ENCODE results near the gene ARHGAP42. TPM values are rescaled to one million over a fixed set of nuclear protein-coding genes. Genes with fewer than 3 reads are reported as not detected.

The ARHGAP42 gene
- total and polyA plus RNA-seq, 11 donors, result 3.8 to 12.4 (median 8.6) TPM

DNA sequence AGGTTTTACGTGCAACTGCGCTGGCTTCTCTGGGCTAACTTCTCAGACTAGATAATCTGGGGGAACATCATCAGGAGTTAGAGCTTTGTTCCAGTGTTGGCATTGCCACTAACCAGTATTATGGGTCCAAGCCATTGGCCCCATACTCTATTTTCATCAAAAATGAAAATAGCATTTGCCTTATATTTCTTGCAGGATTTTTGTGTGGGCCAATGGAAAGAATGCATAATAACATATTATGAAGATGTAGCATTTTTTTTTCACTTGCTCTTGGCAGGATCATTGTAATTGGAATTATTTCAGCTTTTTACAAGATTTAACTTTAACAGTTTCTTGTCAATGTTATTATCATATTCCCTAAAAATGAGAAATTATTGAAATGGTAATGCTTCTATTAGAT, 16.1 kb downstream of the ARHGAP42 start:
- intact Hi-C loops (cut with DNase I), result no loop called here
- TF ChIP-seq CTCF (IDR thresholded peaks at IDR 0.05), result no peak
- TF ChIP-seq POLR2A (IDR thresholded peaks at IDR 0.05), result no peak
- H3K27me3 ChIP-seq, result no peaks in the 10 kb centered on the region
- peaks cover 0 to 13% (median 0%) of the 10 kb centered on the region in 9 donors for H3K36me3 ChIP-seq
- DNase-seq (no peak), ATAC-seq (no peak)
- H3K4me3 ChIP-seq, result no peak overlapping the region
- H3K27ac ChIP-seq, result no peak overlapping the region
- H3K9me3 ChIP-seq, result peaks cover 0 to 7% (median 0%) of the 10 kb centered on the region in 12 donors
- H3K4me1 ChIP-seq, result peaks cover 0 to 12% (median 0%) of the 10 kb centered on the region in 12 donors
- WGBS, 4 donors, result 87 to 97% (median 93%) methylated on average over 2 of the region's 2 CpGs

DNA sequence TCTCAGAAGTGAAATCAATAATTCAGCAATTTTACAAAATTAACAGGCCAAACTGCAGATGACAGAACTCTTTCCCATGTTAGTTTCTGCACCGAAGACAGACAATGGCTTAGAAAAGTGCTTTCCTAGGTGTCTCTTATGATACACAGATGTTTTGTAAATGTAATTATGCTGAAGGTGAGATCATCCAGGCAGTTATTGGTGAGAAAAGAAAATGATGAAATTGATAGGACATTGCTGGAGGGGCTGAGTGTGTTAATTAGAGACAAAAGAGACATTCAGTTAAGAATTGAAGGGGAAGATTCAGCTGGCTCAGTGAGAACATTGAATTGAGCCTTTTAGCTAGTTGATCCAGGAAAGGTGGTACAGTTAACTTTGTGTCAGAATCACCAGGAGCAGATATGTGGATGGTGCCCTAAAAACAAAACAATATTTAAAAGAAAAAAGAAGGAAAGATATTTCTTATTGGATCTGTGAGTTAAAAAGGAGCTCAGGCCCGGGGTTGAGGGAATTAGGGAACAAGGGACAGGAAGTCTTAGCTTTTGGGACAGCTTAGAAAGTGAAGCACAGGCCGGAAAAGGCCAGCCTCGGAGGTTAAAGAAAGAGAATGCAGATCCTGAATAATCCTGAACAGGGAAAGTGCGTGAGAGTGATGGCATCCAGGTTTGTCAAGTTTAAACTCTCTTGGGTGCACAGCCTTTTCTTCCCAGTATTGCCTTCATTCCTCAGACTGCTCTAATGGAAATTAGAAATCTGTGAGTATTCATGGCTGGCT, 16.9 kb downstream of the ARHGAP42 start:
- intact Hi-C loops (cut with DNase I), result no loop called here
- H3K36me3 ChIP-seq, result peaks cover 0 to 13% (median 0%) of the 10 kb centered on the region in 9 donors
- 52 to 62% (median 56%) methylated on average over 5 of the region's 5 CpGs for WGBS, 4 donors
- ATAC-seq, result no peak
- H3K4me3 ChIP-seq, result no peak overlapping the region
- H3K4me1 ChIP-seq, result peaks cover 0 to 15% (median 0%) of the 10 kb centered on the region in 12 donors
- H3K9me3 ChIP-seq, result peaks cover 0 to 7% (median 0%) of the 10 kb centered on the region in 12 donors
- peak overlapping the region in 1 of 12 donors; percentile 15 for H3K27ac ChIP-seq
- H3K27me3 ChIP-seq, result no peaks in the 10 kb centered on the region
- TF ChIP-seq CTCF (IDR thresholded peaks at IDR 0.05) (no peak), POLR2A (IDR thresholded peaks at IDR 0.05) (no peak)
- DNase-seq, result no peak

DNA sequence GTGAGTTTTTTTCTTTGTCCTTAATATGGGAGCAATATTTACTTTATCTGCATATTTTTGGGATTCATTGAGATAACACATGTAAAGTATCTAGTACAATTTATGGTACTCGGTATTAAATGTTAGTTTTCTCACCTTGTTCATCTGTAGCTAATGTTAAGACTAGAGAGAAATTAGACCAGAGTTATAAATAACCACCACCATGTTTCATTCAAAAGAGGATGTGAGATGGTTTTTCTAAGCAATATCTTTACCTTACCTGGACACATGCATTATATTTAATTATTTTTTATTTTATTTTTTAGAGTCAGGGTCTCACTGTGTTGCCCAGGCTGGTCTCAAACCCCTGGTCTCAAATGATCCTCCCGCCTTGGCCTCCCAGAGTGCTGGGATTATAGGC, 18.4 kb downstream of the ARHGAP42 start:
- H3K4me1 ChIP-seq, result peaks cover 0 to 21% (median 0%) of the 10 kb centered on the region in 12 donors
- ATAC-seq, result no peak
- H3K9me3 ChIP-seq, result peaks cover 0 to 7% (median 0%) of the 10 kb centered on the region in 12 donors
- no peak for TF ChIP-seq POLR2A (IDR thresholded peaks at IDR 0.05)
- no peak for TF ChIP-seq CTCF (IDR thresholded peaks at IDR 0.05)
- no peak overlapping the region for H3K4me3 ChIP-seq
- 86 to 92% (median 89%) methylated on average over 2 of the region's 2 CpGs for WGBS, 4 donors
- H3K36me3 ChIP-seq, result peaks cover 0 to 12% (median 0%) of the 10 kb centered on the region in 9 donors
- intact Hi-C loops (cut with DNase I), result no loop called here
- no peaks in the 10 kb centered on the region for H3K27me3 ChIP-seq
- H3K27ac ChIP-seq, result no peak overlapping the region
- no peak for DNase-seq

DNA sequence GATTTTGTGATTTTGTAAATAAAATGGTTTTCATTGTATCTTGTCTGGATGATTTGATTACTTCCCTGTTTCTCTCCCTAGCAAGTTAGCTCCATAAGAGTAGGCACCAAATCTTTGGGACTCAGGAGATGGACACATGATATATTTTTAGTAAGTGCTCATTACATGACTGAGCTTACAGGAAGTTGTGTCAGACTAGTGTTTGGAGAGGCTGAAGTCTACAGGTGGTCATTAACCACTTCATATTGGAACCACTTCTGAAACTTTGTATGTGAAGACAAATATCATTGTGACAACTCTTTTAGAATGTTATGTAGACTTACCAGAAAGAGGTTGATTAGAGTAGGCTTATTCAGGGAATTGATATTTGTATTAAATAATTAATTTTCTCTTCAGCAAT, 19.1 kb downstream of the ARHGAP42 start:
- Histone ChIP-seq H3K9me3 (peaks cover 0 to 4% (median 0%) of the 10 kb centered on the region in 12 donors), H3K36me3 (peaks cover 0 to 4% (median 0%) of the 10 kb centered on the region in 9 donors), H3K4me3 (no peak overlapping the region), H3K27me3 (no peaks in the 10 kb centered on the region), H3K4me1 (peaks cover 0 to 21% (median 0%) of the 10 kb centered on the region in 12 donors), H3K27ac (no peak overlapping the region)
- DNase-seq (no peak), ATAC-seq (peak in 2 of 4 donors; percentile 49 to 56)
- TF ChIP-seq CTCF (IDR thresholded peaks at IDR 0.05), result no peak
- no peak for TF ChIP-seq POLR2A (IDR thresholded peaks at IDR 0.05)
- intact Hi-C loops (cut with DNase I), result no loop called here
